22Rv1 (cell line): ENCODE results near the gene ARPC4.

Experiments
- ZFX ChIP-seq: fragments of 450-650 bp; IDR thresholded peaks from 2 replicates; pipeline ENCODE4 v1.6.1; 2017; ENCODE audit warnings: antibody characterized with exemption, borderline replicate concordance
- TF ChIP-seq, protein P1 (sequence below): fragments of 450-650 bp; IDR thresholded peaks from 2 replicates; pipeline ENCODE4 v1.5.1; 2017; ENCODE audit warnings: mild to moderate bottlenecking

- TF ChIP-seq, protein P1, sequence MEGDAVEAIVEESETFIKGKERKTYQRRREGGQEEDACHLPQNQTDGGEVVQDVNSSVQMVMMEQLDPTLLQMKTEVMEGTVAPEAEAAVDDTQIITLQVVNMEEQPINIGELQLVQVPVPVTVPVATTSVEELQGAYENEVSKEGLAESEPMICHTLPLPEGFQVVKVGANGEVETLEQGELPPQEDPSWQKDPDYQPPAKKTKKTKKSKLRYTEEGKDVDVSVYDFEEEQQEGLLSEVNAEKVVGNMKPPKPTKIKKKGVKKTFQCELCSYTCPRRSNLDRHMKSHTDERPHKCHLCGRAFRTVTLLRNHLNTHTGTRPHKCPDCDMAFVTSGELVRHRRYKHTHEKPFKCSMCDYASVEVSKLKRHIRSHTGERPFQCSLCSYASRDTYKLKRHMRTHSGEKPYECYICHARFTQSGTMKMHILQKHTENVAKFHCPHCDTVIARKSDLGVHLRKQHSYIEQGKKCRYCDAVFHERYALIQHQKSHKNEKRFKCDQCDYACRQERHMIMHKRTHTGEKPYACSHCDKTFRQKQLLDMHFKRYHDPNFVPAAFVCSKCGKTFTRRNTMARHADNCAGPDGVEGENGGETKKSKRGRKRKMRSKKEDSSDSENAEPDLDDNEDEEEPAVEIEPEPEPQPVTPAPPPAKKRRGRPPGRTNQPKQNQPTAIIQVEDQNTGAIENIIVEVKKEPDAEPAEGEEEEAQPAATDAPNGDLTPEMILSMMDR, result no peak
- no peak for TF ChIP-seq ZFX
These were observed 14.1 kb downstream of the ARPC4 start for GRCh38 chr3:9806688-9807589.
